GM21717 (cell line): ENCODE data around the gene CELF5.

Experiments used
- ATAC-seq: cut with Tn5 transposase; IDR thresholded peaks from one replicate; pipeline ENCODE4 v1.9.1; 2021; ENCODE audit warnings: mild to moderate bottlenecking, moderate library complexity; ENCODE audit not compliant: unreplicated experiment

The CELF5 gene

DNA sequence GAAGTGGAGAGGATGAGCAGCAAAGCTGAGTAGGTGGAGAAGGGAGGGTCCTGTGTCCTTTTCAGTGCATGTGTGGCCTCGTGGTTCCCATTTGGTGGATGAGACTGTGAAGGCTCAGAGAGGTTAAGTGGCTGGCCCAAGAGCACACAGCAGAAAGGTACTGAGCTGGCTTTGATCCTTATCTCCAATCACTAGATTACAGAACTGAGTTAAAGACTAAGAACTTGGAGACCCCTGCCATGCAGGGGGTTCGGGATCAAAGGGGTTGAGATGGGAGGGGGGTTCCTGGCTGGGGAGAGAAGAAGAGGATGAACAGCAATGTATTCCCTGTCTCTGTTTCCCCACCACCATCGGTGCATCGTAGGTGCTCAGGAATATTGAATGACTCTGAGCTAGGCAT lies 11.8 kb downstream of the CELF5 start:
- no peak for ATAC-seq

DNA sequence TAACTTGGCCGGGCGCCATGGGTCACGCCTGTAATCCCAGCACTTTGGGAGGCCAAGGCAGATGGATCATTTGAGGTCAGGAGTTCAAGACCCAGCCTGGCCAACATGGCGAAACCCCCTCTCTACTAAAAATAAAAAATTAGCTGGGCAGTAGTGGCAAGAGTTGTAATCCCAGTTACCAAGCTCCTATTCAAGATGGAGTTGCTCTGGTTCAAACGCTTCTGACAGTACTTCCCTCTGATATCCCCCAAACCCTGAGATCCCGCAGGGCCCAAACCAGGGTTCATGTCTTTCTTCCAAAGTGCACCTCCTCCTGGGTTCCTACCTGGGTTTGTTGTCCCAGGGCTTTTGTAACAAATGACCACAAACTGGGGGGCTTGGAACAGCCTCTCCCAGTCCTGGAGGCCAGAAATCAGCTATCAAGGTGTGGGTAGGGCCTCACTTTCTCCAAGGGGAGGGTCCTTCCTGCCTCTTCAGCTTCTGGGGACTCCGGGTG lies 13.7 kb downstream of the CELF5 start:
- no peak for ATAC-seq

- ATAC-seq, result no peak
Observed at GRCh38 chr19:3239367-3239766, 14.9 kb downstream of the CELF5 start.

DNA sequence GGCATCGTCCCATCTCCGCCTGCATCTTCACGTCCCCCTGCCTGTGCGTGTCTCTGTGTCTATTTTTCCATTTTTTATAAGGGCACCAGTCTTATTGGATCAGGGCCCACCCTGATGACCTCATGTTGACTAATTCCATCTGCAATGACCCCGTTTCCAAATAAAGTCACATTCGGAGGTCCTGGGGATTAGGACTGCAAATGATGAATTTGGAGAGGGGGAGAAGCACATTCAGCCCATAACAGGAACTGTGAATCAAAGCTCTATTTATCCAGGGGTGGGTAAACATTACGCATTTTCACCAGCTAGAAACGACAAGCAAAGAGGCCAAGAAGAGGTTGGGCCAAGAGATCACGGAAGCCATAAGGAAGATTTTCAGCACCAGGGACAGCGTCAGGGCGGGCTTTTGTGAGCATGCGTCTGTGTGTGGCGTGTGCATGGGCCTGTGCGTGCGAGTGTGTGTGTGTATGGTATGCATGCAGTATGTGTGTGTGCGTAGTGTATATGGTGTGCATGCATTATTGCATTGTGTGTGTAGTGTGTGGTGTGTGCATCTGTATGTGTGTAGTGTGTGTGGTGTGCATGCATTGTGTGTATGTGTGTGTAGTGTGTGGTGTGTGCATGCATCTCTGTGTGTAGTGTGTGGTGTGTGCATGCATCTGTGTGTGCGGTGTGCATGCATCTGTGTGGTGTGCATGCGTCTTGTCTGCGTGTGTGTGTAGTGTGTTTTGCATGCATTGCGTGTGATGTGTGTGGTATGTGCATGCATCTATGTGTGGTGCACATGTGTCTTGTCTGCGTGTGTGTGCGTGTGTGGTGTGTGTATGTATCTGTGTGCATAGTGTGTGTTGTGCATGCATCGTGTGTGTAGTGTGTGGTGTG lies 19.6 kb downstream of the CELF5 start:
- ATAC-seq, result no peak

- ATAC-seq, result no peak
Observed at GRCh38 chr19:3245050-3245449, 20.6 kb downstream of the CELF5 start.

GRCh38 chr19:3248728-3249326 lies 24.4 kb downstream of the CELF5 start:
- no peak for ATAC-seq

GRCh38 chr19:3249408-3249807 lies 24.9 kb downstream of the CELF5 start:
- ATAC-seq, result no peak

GRCh38 chr19:3250675-3251074 lies 26.2 kb downstream of the CELF5 start:
- ATAC-seq, result no peak

DNA sequence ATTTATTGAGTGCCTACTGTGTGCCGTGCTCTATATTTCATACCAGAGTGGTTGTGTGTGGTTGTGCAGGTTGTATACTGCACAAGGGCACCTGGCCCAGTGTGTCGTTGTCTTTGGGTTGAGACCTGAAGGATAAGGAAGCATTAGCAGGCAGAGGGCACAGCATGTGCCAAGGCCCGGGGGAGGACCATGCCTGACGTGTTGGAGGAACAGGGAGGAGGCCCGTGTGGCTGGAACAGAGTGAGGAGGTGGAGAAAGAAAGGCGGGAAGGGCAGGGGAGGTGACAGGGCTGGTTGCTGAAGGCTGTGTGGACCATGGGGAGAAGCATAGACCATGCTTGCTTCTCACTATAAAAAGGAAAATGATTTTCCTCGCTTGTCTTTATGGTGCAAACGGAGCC lies 26.8 kb downstream of the CELF5 start:
- ATAC-seq, result no peak

DNA sequence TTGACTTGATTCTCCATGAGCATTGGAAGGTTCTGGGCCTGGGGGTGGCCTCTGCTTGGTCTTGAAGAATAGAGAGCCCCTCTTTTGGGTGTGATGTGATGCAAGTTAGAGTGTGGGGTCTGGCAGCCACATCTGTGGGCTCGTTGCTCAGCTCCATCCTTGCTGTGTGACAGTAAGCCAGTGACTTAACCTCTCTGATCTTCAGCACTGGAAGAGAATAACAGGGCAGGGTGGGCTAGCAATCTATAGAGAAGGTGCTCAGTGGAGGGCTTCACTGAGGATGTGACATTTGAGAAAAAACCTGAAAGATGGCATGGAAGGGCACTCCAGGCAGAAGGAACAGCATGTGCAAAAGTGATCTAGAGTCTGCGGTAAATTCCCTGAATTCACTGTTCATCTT lies 28.2 kb downstream of the CELF5 start:
- ATAC-seq, result no peak

DNA sequence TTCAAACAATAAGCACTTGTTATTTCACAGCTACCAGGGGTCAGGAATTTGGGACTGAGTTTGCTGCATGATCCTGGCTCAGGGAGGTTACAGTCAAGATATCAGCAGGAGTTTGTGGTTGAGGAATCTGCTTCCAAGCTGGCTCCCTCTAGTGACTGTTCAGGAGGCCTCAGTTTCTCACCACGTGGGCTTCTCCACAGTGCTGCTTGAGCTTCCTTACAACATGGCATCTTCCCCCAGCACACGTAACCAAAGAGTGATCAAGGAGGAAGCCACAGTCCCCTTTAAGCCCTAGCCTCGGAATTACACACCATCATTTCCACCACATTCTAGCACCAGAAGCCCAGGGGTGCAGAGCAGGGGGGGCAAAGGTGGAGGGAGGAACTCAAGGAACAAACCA lies 28.8 kb downstream of the CELF5 start:
- ATAC-seq, result no peak

- no peak for ATAC-seq
Observed at GRCh38 chr19:3254520-3254919, 30.1 kb downstream of the CELF5 start.

DNA sequence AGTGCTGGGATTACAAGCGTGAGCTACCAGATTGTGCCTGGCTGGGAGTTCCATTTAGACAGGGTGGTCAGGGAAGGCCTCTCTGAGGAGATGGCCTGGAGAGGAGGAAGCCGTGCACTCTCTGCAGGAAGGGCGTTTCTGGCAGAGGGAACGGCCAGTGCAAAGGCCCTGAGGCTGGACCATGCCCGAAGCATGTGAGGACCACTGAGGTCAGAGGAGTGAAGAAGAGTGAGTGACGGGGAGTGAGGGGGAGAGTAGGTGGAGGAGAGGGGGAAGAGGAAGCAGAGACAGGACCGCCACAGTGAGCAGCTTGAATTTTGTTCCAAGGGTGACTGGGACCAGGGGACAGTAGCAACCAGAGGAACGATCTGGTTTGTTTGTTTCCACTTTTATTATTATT lies 32.6 kb downstream of the CELF5 start:
- no peak for ATAC-seq

DNA sequence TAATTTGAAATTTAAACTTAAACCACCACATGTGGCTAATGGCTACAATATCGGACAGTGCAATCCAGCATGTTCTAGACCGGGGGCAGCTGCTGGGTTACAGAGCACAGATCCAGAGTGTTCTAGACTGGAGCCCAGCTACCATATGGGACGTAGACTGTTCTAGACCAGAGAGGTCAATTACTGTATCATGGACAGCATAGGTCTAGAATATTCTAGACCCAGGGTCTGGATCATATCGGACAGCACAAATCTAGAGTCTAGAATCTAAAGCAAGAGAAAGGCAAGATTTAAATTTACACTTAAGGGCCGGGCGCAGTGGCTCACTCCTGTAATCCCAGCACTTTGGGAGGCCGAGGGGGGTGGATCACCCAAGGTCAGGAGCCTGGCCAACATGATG lies 37.9 kb downstream of the CELF5 start:
- ATAC-seq, result no peak

GRCh38 chr19:3263866-3264265 lies 39.4 kb downstream of the CELF5 start:
- ATAC-seq, result no peak

GRCh38 chr19:3265432-3265831 lies 41.0 kb downstream of the CELF5 start:
- no peak for ATAC-seq

DNA sequence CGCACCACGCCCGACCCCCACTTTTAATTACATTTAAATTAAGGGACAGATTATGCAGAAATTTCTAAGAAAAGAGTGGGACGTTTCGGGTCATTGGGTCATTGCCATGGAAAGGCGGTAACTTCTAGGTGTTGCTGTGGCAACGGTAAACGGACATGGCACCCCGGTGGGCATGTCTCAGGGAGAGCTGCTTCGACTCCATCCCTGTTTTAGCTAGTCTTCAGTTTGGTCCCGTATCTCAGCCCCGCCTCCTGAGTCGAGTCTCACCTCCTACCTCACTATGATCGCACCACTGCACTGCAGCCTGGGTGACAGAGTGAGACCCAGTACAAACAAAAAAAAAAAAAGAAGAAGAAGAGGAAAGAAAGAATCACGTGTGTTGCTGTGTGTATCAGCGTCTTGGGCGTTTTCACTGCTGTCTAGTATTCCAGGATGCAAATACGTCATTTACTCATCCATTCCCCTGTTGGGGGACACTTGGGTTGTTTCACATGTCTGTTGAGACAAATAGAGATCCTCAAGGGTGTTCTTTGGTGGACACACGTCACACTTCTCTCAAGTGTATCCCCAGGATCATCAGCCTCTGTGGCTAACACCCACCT lies 41.7 kb downstream of the CELF5 start:
- ATAC-seq, result no peak

DNA sequence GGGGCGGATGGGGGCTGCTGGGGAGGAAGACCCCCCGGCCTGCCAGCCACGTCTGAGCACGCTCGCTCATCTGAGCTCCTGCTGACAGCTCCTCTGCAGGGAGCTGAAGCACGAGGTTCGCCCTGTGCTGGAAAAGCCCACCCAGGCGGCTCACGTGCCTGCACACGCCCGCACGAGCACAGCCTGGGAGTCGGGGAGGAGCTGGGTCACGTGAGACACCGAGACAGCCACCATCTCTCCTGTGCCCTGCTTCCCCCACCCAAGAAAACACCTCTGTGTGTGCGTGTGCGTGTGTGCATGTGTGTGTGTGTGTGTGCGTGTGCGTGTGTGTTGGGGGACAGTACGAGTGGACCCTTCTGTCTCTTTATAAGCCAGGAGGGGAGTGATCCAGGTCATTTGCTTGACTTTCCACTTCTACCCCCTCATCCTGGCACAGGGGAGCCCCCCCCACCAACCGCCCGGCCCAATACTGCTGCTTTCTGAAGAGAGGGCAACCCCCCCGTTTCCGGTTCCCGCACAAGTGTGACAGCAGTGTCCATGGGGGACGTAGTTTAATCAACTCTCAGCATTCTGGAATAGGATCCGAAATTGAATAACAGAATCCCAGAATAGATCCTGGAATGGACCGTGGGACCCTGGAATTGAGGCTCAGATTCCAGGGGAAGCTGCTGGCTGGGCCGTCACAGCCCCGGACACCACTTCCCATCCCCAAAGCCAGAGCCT lies 42.5 kb downstream of the CELF5 start:
- no peak for ATAC-seq

DNA sequence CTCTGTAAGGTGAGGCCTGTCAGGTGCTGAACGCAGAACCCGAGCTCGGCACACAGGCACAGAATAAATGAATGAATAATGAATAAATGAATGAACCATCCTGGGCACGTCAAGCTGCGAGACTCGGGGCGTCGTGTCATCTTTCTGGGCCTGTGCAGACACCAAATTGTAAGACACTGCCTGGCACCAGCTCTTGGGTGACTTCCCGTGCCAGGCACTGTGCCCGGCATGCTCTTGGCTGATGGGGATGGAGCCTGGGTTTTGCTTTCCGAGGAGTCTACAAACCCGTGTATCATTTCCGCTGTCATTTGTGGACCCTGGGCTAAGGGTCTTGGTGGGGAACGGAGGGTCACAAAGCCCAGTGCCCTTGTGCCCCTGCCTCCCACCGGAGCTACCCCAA lies 43.9 kb downstream of the CELF5 start:
- no peak for ATAC-seq

- no peak for ATAC-seq
Observed at GRCh38 chr19:3268763-3269162, 44.3 kb downstream of the CELF5 start.

DNA sequence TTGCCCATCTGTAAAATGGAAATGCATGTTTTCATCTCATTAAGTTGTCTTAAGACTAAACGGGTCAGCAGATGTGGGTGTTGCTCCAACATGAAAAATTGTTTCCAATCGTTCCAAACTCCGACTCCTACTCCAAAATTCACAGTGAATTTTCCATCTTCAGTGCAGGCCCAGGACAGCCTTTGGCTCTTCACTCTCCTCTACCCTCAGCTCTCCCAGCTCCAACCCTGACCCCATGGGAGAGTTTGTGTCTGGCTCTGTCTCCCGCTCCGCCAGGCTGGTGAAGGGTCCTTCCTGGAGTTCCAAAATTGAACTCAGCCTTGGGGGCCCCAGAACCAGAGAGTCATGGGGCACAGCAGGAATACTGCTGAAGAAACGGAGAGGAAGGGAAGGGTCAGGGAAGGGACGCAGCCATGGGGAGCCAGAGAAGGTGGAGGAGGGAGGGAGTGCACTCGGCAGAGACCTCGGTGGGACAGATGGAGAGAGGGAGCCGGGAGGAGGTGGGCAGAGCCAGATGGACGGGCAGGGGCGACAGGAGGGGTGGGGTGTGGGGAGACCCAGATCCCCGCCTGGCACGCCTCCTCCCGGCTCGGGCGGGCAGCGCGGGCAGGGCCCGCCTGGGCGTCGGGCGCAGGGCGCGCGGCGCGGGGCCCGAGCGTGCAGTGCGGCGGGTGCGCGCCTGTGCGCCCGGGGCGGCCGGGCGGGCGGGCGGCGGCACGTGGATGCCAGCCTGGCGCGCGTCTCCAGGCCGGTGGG lies 45.6 kb downstream of the CELF5 start:
- no peak for ATAC-seq
